ENCODE data around the gene DEPDC7.
"Not testable (repeated sequence)": the region's sequence is repeated elsewhere in the genome, so short reads cannot be mapped to it uniquely, and the experiment has no call there.

The DEPDC7 gene

DNA sequence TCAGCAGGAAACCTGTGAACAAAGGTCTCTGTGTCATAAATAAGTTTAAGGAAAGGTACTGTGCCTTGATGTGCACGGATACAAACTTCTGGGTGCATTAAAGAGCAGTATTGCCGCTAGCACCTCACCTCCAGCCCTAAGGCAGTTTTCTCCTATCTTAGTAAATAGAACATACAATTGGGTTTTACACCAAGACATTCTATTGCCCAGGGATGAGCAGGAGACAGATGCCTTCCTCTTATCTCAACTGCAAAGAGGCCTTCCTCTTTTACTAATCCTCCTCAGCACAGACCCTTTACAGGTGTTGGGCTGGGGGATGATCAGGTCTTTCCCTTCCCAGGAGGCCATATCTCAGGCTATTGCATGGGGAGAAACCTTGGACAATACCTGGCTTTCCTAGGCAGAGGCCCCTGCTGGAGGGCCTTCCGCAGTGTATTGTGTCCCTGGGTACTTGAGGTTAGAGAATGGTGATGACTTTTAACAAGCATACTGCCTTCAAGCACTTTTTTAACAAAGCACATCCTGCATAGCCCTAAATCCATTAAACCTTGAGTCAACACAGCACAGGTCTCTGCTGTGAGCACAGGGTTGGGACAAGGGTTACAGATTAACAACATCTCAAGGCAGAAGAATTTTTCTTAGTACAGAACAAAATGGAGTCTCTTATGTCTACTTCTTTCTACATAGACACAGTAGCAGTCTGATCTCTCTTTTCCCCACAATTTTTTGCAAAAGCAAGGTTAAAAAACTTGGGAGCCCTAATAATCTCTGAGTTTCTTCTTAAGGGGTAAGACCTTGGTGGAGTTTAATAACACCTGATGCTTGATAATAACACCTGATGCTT lies 34.1 kb downstream of the DEPDC7 start:
- DNase-seq; in situ Hi-C loops (cut with HindIII; ENCODE audit: low pct_ligation_motif_present, low pct_unique_long_range_greater_than_20kb, low sequenced_read_pairs): not testable (repeated sequence)

DNA sequence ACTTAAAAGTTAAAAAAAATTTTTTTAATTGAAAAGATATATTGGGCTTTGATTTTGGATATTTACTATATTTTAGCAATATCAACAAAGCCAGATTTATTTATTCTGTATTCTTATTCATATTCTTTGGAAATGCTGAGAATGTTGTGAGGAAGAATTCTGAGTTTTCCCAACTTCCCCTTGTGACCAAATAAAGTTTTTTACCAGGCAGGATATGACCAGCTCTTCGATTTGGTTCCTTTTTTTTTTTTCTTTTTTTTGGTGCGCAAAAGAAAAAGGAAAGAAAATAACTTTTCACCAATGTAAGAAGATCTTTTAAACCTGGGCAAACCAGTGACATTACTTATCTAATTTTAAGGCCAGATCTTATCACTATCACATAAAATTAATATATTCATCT lies 36.6 kb downstream of the DEPDC7 start:
- no peak for DNase-seq
- in situ Hi-C loops (cut with HindIII; ENCODE audit: low pct_ligation_motif_present, low pct_unique_long_range_greater_than_20kb, low sequenced_read_pairs), result no loop called here

DNA sequence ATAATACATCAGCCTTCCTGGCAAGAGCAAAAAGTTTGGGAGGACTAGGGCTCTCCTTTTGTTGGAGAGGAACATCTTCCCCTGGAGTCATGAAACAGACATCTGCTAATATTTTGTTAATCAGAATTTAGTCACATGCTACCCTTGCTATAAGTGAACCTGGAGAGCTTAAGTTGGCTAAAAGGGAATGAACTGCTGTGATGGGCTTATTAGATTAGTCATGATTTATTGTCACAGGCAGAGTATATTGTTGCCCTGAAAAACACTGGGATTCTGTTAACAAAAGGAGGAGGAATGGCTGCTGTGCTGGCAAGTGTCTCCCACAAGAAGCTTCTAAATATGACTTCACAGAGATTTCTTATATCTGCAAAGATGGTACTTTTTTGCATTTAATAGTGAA lies 39.7 kb downstream of the DEPDC7 start:
- no peak for DNase-seq
- in situ Hi-C loops (cut with HindIII; ENCODE audit: low pct_ligation_motif_present, low pct_unique_long_range_greater_than_20kb, low sequenced_read_pairs), result no loop called here

DNA sequence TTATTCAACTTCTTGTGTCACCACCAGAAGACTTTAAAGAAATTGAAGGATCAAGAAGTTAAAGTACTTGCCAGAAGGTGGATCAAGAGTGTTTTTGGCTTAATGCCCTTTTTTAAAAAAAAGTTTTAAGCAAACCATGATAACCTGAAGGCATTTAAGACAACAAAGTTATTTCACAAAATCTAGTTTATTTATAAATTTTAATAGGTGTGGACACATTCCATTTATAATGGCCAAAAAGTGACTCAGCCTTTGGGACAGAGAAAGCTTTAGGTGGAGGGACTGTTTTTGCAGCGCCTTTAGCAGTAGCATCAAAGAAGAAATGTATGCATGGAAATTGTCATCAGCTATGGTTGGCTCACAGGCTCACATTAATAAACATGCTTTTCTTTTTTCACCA lies 41.6 kb downstream of the DEPDC7 start:
- in situ Hi-C loops (cut with HindIII; ENCODE audit: low pct_ligation_motif_present, low pct_unique_long_range_greater_than_20kb, low sequenced_read_pairs), result no loop called here
- no peak for DNase-seq

DNA sequence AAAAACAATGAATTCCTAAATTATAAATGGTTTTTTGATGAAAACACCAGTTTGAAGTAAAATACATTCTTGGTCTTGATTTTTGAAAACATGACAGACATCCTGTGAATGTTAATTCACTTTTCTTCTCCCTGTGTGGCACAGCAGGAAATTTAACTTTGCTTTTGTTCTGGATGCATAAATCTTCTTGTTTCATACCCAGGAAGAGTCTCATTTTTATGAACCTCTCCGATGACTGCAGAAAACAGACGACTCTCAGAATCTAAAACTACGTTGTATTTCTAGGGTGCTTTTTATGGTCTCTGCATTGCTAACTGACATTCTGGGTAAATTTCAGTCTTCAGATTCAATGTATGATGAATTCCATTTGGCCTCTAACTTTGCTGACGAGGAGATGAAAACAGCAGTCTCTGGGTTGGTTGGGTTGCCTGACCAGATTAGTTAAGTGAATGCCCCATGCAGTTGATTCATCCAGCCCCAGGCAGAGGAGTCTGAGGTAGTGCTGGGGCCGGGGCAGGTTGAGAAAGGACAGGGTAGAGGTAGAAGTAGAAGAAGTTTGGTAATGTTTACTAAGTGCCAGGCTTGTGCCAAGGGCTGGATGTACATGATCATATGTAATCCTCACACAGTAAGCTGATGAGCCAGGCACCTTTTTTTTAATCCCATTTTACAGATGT lies 43.8 kb downstream of the DEPDC7 start:
- in situ Hi-C loops (cut with HindIII; ENCODE audit: low pct_ligation_motif_present, low pct_unique_long_range_greater_than_20kb, low sequenced_read_pairs), result no loop called here
- no peak for DNase-seq

DNA sequence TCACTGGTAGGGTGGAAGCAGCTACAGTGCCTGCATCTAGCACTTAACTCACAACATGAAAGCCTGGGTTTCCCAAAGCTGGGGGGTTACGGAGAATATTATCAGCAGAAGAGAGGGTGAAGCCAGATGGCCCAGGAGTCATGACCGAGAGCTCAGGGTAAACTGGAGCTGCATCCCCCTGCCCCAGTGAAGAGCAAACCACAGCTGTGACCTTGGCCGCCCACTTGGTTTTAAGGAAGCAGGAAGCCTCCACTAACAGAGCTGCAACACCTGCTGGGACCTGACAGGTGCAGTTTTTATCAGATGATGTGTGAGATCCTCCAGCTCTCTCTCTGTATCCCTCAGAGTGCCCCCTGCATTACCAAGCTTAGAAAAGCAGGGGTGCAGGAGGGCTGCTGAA lies 44.6 kb downstream of the DEPDC7 start:
- no peak for DNase-seq
- in situ Hi-C loops (cut with HindIII; ENCODE audit: low pct_ligation_motif_present, low pct_unique_long_range_greater_than_20kb, low sequenced_read_pairs), result no loop called here

DNA sequence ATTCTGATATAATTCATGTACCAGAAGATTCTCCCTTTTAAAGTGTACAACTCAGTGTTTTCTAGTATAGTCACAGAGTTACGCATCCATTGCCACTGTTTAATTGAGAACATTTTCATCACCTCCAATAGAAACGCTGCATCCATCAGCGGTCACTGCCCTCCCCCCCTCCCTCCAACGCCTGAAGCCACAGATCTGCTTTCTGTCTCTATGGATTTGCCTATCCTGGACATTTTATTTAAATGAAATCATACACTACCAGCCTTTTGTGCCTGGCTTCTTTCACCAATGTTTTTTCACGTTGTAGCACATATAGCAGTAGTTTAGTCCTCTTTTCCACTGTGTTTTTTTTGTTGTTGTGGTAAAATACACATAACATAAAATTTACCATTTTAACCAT lies 46.5 kb downstream of the DEPDC7 start:
- DNase-seq, result no peak
- in situ Hi-C loops (cut with HindIII; ENCODE audit: low pct_ligation_motif_present, low pct_unique_long_range_greater_than_20kb, low sequenced_read_pairs), result no loop called here

DNA sequence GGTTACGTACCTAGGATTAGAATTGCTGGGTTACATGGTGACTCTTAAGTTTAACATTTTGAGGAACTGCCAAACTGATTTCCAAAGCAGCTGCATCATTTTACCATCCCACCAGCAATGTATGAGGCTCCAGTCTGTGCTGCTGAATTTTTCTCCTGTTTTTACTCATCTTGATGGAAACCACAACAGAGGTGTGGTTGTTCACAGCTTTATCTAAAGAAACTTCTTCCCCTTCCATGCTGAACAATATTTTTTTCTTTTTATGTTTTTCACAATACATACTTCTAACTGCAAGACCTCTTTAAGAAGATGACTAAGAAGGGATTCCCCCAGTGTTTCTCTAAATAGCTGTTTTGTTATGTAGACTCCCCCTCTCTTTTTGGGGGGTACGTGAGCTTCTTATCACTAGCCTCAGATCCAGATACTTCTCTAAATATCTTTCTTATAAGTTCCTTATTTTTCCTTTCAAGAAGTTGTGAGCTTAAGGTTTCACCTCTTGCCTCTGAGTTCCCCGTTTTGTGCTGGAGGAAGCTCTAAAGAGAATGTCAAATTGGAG lies 47.7 kb downstream of the DEPDC7 start:
- DNase-seq, result no peak
- in situ Hi-C loops (cut with HindIII; ENCODE audit: low pct_ligation_motif_present, low pct_unique_long_range_greater_than_20kb, low sequenced_read_pairs), result no loop called here

DNA sequence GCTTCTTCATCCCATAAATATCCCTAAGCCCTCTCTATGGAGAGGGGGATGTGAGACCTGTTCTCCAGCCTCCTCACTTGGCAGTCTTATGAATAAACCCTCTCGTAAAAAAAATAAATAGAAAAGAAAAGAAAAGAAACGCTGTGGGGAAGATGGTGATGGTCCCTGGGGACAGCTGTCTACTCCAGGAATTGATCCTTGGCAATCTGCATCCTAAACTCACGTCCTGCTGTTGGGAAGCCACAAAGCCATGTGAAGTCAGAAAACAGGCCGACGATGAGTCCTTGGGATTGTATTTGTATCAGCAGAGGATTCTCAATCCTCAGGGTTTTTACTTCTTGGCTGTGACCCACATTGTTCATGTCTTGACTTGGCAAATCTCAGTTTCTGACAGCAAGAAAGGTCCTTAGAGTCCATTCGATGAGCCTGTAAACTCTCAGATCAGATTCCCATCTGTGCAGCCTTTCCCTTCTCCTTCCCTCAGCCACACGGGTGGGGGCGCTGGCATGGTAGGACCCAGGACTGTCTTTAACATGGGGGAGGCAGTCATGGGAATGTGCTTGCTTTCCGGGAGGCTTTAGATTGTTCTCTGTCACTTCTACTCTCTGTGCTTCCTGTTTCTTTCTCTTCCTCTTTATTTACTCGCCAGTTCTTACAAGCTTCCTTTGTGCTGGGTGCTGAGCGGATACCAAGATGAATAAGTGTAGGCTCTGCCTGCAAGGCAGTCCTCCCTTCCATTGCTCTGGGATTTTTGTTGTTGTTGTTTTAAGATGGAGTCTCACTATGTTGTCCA lies 48.6 kb downstream of the DEPDC7 start:
- no peak for DNase-seq
- in situ Hi-C loops (cut with HindIII; ENCODE audit: low pct_ligation_motif_present, low pct_unique_long_range_greater_than_20kb, low sequenced_read_pairs), result no loop called here

DNA sequence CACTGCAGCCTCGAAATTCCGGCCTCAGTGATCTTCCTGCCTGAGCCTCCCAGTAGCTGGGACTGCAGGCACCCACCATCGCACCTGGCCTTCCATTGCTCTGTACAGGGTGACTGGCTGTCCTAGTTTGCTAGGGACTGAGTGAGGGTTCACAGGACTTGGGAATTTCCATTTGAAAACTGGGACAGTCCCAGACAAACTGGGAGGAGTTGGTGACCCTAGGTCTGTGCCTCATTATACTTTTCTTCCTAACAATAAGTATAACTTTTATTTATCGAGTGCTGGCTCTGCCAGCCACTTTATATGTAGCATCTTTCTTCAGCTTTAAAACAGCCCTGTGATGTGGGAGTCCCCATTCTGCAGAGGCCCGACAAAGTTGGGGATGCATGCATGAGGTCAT lies 49.2 kb downstream of the DEPDC7 start:
- in situ Hi-C loops (cut with HindIII; ENCODE audit: low pct_ligation_motif_present, low pct_unique_long_range_greater_than_20kb, low sequenced_read_pairs), result no loop called here
- DNase-seq, result no peak

DNA sequence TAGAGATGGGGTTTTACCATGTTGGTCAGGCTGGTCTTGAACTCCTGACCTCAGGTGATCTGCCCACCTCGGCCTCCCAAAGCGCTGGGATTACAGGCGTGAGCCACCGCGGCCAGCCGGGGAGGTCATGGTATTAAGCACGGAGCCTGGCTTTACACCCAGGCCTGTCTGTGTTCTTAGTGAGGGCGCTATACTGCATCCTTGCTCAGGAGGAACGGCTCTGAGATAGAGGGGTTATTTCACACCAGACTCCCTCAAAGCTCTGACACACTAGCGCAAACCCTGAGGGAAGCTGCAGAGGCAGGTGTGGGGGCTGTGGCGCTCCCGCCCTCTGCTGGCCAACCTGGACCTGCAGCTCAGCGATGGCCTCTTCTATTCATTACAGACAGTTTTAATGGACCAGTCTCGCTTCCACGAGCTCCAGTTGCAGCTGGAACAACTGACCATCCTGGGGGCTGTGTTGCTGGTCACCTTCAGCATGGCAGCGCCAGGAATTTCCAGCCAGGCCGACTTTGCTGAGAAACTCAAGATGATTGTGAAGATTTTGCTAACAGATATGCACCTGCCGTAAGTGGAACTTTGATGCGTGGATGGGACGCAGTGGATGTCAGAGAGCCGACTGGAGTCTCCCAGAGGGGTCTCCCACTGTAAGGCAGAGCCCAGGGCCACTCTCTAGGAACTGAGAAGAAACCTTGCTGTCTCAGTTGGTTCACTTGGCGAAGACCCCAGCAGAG lies 49.9 kb downstream of the DEPDC7 start:
- in situ Hi-C loops (cut with HindIII; ENCODE audit: low pct_ligation_motif_present, low pct_unique_long_range_greater_than_20kb, low sequenced_read_pairs), result no loop called here
- DNase-seq, result peak; percentile 56

DNA sequence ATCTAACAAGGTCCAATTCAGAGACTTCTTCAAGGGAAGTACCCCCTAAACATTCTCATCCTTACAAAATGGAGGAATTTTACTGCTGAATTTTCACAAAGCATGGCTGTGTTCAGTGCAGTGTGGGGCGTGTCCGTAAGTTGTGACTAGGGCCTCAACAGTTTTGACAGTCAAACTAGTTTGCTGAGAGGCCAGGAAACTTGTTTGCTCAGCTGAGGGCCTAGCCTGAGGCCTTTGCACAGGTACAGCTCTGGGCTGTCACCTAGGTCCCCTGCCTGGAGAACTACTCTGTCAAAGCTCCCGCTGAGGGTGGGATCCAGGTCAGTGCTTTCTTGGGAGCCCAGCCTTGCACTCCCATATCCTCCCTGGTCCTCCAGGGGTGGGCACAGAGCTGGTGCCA lies 51.6 kb downstream of the DEPDC7 start:
- DNase-seq, result no peak
- in situ Hi-C loops (cut with HindIII; ENCODE audit: low pct_ligation_motif_present, low pct_unique_long_range_greater_than_20kb, low sequenced_read_pairs), result no loop called here

DNA sequence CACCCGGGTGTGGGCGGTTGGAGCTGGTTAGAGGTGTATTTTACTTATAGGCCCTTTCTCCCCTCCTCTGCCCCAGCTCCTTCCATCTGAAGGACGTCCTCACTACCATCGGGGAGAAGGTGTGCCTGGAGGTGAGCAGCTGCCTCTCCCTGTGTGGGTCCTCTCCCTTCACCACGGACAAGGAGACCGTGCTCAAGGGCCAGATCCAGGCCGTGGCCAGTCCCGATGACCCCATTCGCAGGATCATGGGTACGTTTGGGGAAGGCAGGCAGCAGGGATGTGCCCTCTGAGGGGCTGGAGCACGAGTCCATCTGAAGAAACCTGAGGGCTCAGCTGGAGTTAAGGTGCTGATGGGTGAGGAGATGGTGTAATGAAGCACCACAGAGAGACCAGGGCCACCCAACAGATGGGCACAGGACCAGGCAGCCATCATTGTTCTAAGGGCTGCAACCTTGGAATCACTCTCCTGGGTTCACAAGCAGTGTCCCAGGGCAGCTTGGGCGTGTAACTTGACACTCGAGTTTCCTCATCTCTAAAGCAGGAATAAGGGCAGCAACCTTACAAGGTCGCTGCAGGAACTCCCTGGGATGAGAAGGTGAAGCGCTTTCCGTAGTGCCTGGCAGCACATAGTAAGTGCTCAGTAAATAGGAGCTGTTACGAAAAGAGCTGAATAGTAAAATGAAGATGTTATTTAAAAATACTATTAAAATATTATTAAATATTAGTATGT lies 53.1 kb downstream of the DEPDC7 start:
- in situ Hi-C loops (cut with HindIII; ENCODE audit: low pct_ligation_motif_present, low pct_unique_long_range_greater_than_20kb, low sequenced_read_pairs), result no loop called here
- no peak for DNase-seq

DNA sequence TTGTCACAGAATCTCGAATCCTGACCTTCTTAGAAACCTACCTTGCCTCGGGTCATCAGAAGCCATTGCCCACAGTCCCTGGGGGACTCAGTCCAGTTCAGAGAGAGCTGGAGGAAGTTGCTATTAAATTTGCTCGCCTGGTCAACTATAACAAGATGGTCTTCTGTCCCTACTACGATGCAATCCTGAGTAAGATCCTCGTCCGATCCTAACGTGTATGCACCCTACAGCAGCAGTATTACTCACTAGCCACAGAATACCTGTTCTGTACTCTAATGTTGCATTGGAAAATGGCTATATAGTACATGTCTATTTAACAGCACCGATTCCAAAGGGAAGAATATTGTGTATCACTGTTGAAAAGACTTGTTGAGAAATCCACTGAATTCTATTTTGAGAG lies 56.8 kb downstream of the DEPDC7 start:
- in situ Hi-C loops (cut with HindIII; ENCODE audit: low pct_ligation_motif_present, low pct_unique_long_range_greater_than_20kb, low sequenced_read_pairs), result no loop called here

More for the DNA sequence above, 56.8 kb downstream of the DEPDC7 start:
- DNase-seq, result no peak

Measured in ACHN (cell line).